ENCODE measurements around the gene INHBE. TPM values are rescaled to one million over a fixed set of nuclear protein-coding genes. Genes with fewer than 3 reads are reported as not detected.
"Not testable (repeated sequence)": the region's sequence is repeated elsewhere in the genome, so short reads cannot be mapped to it uniquely, and the experiment has no call there.

INHBE gene
- total RNA-seq, 1 donor from 2014 or later = 0.61 TPM

GRCh38 chr12:57418255-57418654 is 36.9 kb upstream of the INHBE start:
- H3K4me3 Mint-ChIP-seq = no peak overlapping the region
- no peaks in the 10 kb centered on the region for H3K9me3 Mint-ChIP-seq
- H3K27ac Mint-ChIP-seq (ENCODE audit: unreplicated experiment) = no peak overlapping the region
- TF ChIP-seq CTCF (conservative IDR thresholded peaks at IDR 0.05) = no peak
- H3K4me1 Mint-ChIP-seq = peaks cover 19% of the 10 kb centered on the region
- peaks cover 2% of the 10 kb centered on the region for H3K36me3 Mint-ChIP-seq (ENCODE audit: low read depth)
- no peaks in the 10 kb centered on the region for H3K27me3 Mint-ChIP-seq (ENCODE audit: low read depth)
- DNase-seq (ENCODE audit: low read depth, low spot score) = no peak

GRCh38 chr12:57419495-57419894 is 35.6 kb upstream of the INHBE start:
- no peaks in the 10 kb centered on the region for H3K27me3 Mint-ChIP-seq (ENCODE audit: low read depth)
- TF ChIP-seq CTCF (conservative IDR thresholded peaks at IDR 0.05) = no peak
- peaks cover 19% of the 10 kb centered on the region for H3K4me1 Mint-ChIP-seq
- no peak for DNase-seq (ENCODE audit: low read depth, low spot score)
- H3K36me3 Mint-ChIP-seq (ENCODE audit: low read depth) = peaks cover 5% of the 10 kb centered on the region
- H3K4me3 Mint-ChIP-seq = no peak overlapping the region
- peak overlapping the region; percentile 61 for H3K27ac Mint-ChIP-seq (ENCODE audit: unreplicated experiment)
- no peaks in the 10 kb centered on the region for H3K9me3 Mint-ChIP-seq

- no peak for TF ChIP-seq CTCF (conservative IDR thresholded peaks at IDR 0.05)
- H3K27me3 Mint-ChIP-seq (ENCODE audit: low read depth) = no peaks in the 10 kb centered on the region
- peaks cover 6% of the 10 kb centered on the region for H3K36me3 Mint-ChIP-seq (ENCODE audit: low read depth)
- H3K4me1 Mint-ChIP-seq = peaks cover 10% of the 10 kb centered on the region
- no peak for DNase-seq (ENCODE audit: low read depth, low spot score)
- no peaks in the 10 kb centered on the region for H3K9me3 Mint-ChIP-seq
- H3K4me3 Mint-ChIP-seq = no peak overlapping the region
- H3K27ac Mint-ChIP-seq (ENCODE audit: unreplicated experiment) = no peak overlapping the region
Observed at GRCh38 chr12:57420482-57420881, 34.6 kb upstream of the INHBE start.

GRCh38 chr12:57426948-57427347 is 28.2 kb upstream of the INHBE start:
- Mint-ChIP-seq H3K4me1 (peaks cover 29% of the 10 kb centered on the region), H3K4me3 (peak overlapping the region; percentile 17)
- H3K27ac Mint-ChIP-seq (ENCODE audit: unreplicated experiment); H3K36me3 Mint-ChIP-seq (ENCODE audit: low read depth); H3K27me3 Mint-ChIP-seq (ENCODE audit: low read depth); DNase-seq (ENCODE audit: low read depth, low spot score); H3K9me3 Mint-ChIP-seq: not testable (repeated sequence)

- peak overlapping the region; percentile 83 for H3K4me3 Mint-ChIP-seq
- no peaks in the 10 kb centered on the region for H3K27me3 Mint-ChIP-seq (ENCODE audit: low read depth)
- TF ChIP-seq CTCF (conservative IDR thresholded peaks at IDR 0.05) = no peak
- peak overlapping the region; percentile 9 for H3K27ac Mint-ChIP-seq (ENCODE audit: unreplicated experiment)
- no peak for DNase-seq (ENCODE audit: low read depth, low spot score)
- peaks cover 29% of the 10 kb centered on the region for H3K4me1 Mint-ChIP-seq
- H3K36me3 Mint-ChIP-seq (ENCODE audit: low read depth) = peaks cover 7% of the 10 kb centered on the region
- H3K9me3 Mint-ChIP-seq = no peaks in the 10 kb centered on the region
Observed at GRCh38 chr12:57428965-57429364, 26.1 kb upstream of the INHBE start.

- H3K4me3 Mint-ChIP-seq = peak overlapping the region; percentile 97
- peaks cover 3% of the 10 kb centered on the region for H3K36me3 Mint-ChIP-seq (ENCODE audit: low read depth)
- peak overlapping the region; percentile 97 for H3K27ac Mint-ChIP-seq (ENCODE audit: unreplicated experiment)
- no peak for TF ChIP-seq CTCF (conservative IDR thresholded peaks at IDR 0.05)
- no peak for DNase-seq (ENCODE audit: low read depth, low spot score)
- no peaks in the 10 kb centered on the region for H3K27me3 Mint-ChIP-seq (ENCODE audit: low read depth)
- H3K9me3 Mint-ChIP-seq = no peaks in the 10 kb centered on the region
- H3K4me1 Mint-ChIP-seq = peaks cover 29% of the 10 kb centered on the region
Observed at GRCh38 chr12:57429473-57430111, 25.5 kb upstream of the INHBE start.

All from neural crest cell (in vitro differentiated cells).